ENCODE data around the gene INTS3. TPM values are rescaled to one million over a fixed set of nuclear protein-coding genes. Genes with fewer than 3 reads are reported as not detected.

The INTS3 gene
- total and polyA plus RNA-seq, 2 of the 8 experiments (the other 6 are each of a cell fraction or from before 2014, with no cell fraction given) = 66.8 to 93.2 TPM

GRCh38 chr1:153789478-153790034, 61.7 kb downstream of the INTS3 start:
- Histone ChIP-seq H3K4ac (replicated peaks; ENCODE audit: insufficient read length, low read depth, low read length) (no peak overlapping the region), H4K91ac (replicated peaks; ENCODE audit: insufficient read length, low read length) (no peak overlapping the region), H2AK5ac (ENCODE audit: low read depth, low read length) (no peak overlapping the region), H3K27ac (ENCODE audit: low read depth, low read length) (no peak overlapping the region), H4K20me1 (replicated peaks in 1 of 2; ENCODE audit: control insufficient read depth in 1 of 2, insufficient read depth in 2 of 2, low read length in 2 of 2) (no peaks in the 10 kb centered on the region), H3K18ac (ENCODE audit: extremely low read depth, low read length) (no peak overlapping the region), H2AFZ (ENCODE audit: low read length) (no peak overlapping the region), H3K9ac (replicated peaks in 1 of 4; ENCODE audit: extremely low read depth in 1 of 4, low read depth in 3 of 4, low read length in 3 of 4) (no peak overlapping the region), H3K14ac (ENCODE audit: insufficient read length) (no peak overlapping the region), H3K27me3 (replicated peaks in 1 of 4; ENCODE audit: control insufficient read depth in 3 of 4, extremely low read depth in 1 of 4, insufficient read depth in 3 of 4, low read length in 3 of 4) (no peaks in the 10 kb centered on the region; a peak in 1 of 7 replicates), H3K56ac (replicated peaks; ENCODE audit: insufficient read length, low read depth, low read length) (no peak overlapping the region), H3K9me3 (ENCODE audit: insufficient read depth in 2 of 2, low read depth in 1 of 2, low read length in 1 of 2) (no peaks in the 10 kb centered on the region), H3K79me1 (ENCODE audit: low read depth, low read length) (no peaks in the 10 kb centered on the region), H2BK12ac (ENCODE audit: low read depth, low read length) (no peak overlapping the region), H2BK120ac (replicated peaks; ENCODE audit: low read depth, low read length) (no peak overlapping the region), H3K23ac (ENCODE audit: insufficient read length) (no peak overlapping the region), H3K4me3 (ENCODE audit: extremely low read depth in 1 of 4, insufficient read depth in 2 of 4, low read depth in 3 of 4, low read length in 4 of 4) (no peak overlapping the region), H4K5ac (ENCODE audit: insufficient read length, low read depth, low read length) (no peak overlapping the region), H2BK15ac (ENCODE audit: low read length) (no peak overlapping the region), H3K4me1 (replicated peaks in 1 of 4; ENCODE audit: control insufficient read depth in 3 of 4, insufficient read depth in 4 of 4, low read length in 3 of 4) (peaks cover 2 to 20% (median 15%) of the 10 kb centered on the region in 4 experiments), H3K79me2 (ENCODE audit: control insufficient read depth in 1 of 2, insufficient read depth in 2 of 2, low read length in 2 of 2) (no peaks in the 10 kb centered on the region), H3K23me2 (ENCODE audit: low read depth, low read length) (no peaks in the 10 kb centered on the region; the same call in 1 of the 2 replicates), H4K8ac (ENCODE audit: extremely low read depth, insufficient read depth, low read length) (no peak overlapping the region; the same call in 1 of the 2 replicates), H3K4me2 (ENCODE audit: insufficient read depth in 1 of 2, low read depth in 2 of 2, low read length in 2 of 2) (no peak overlapping the region), H3K36me3 (ENCODE audit: control insufficient read depth in 2 of 4, insufficient read depth in 4 of 4, low read length in 3 of 4) (no peaks in the 10 kb centered on the region), H2BK5ac (ENCODE audit: low read depth, low read length) (no peak overlapping the region), H2BK20ac (ENCODE audit: low read length) (no peak overlapping the region)
- no peak for TF ChIP-seq TAF1 (IDR thresholded peaks at IDR 0.05; ENCODE audit: low read depth, low read length)
- TF ChIP-seq BCL11A (IDR thresholded peaks at IDR 0.05; ENCODE audit: low read depth in 2 of 2, low read length in 2 of 2) = no peak
- no peak; a peak in 1 of 4 replicates for TF ChIP-seq RAD21 (IDR thresholded peaks at IDR 0.05 in 1 of 2, conservative IDR thresholded peaks at IDR 0.05 in 1 of 2; ENCODE audit: low read depth in 2 of 2, low read length in 2 of 2)
- TF ChIP-seq CBX8 (IDR thresholded peaks at IDR 0.05; ENCODE audit: borderline replicate concordance, low read depth, low read length) = no peak
- TF ChIP-seq POLR2A (IDR thresholded peaks at IDR 0.05; ENCODE audit: control extremely low read depth in 1 of 2, low read depth in 2 of 2, low read length in 2 of 2) = no peak
- TF ChIP-seq EZH2 (IDR thresholded peaks at IDR 0.05; ENCODE audit: low read depth, low read length, severe bottlenecking) = no peak
- no peak for TF ChIP-seq EGR1 (IDR thresholded peaks at IDR 0.05; ENCODE audit: borderline replicate concordance, low read depth, low read length)
- no peak for TF ChIP-seq JUN (IDR thresholded peaks at IDR 0.05; ENCODE audit: low read depth, low read length)
- no peak for TF ChIP-seq ATF2 (IDR thresholded peaks at IDR 0.05; ENCODE audit: low read length)
- no peak for TF ChIP-seq BACH1 (IDR thresholded peaks at IDR 0.05; ENCODE audit: low read length)
- no peak for TF ChIP-seq BRCA1 (IDR thresholded peaks at IDR 0.05; ENCODE audit: low read depth, low read length)
- ChIA-PET POLR2A (ENCODE audit: partially characterized antibody) (interaction anchor here (0.9 to 1.7 kb wide), 5 partner anchors 13 to 201 kb away, joined by 3 to 7 read pairs (median 5); partner anchors contain the start of genes RPS27, SLC27A3 and SLC39A1), CTCF (ENCODE audit: partially characterized antibody) (interaction anchor here (0.6 to 0.8 kb wide), 4 partner anchors 9 to 197 kb away, joined by 3 to 4 read pairs (median 3); partner anchors contain the start of gene RAB13)
- FAIRE-seq (no peak), DNase-seq (ENCODE audit: low read depth in 1 of 2, low spot score in 2 of 2) (no peak)
- WGBS, 2 experiments (ENCODE audit: extremely low coverage in 1 of 2, insufficient coverage in 1 of 2, insufficient read length in 1 of 2, insufficient replicate concordance in 2 of 2, low coverage in 1 of 2, low lambda C conversion rate in 2 of 2, missing lambda C conversion rate in 1 of 2) = 81% methylated on average over 22 of the region's 22 CpGs; no CpG with 5 or more reads in 1 of the 2 experiments

Data from H1 (cell line).